GM19023 (cell line): Measurements from ENCODE around the gene NKD1.
"Not testable (repeated sequence)": the region's sequence is repeated elsewhere in the genome, so short reads cannot be mapped to it uniquely, and the experiment has no call there.

ENCODE experiments used
- ATAC-seq: cut with Tn5 transposase; IDR thresholded peaks from one replicate; pipeline ENCODE4 v1.9.1; 2021; ENCODE audit warnings: mild to moderate bottlenecking, moderate library complexity; ENCODE audit not compliant: unreplicated experiment

Gene NKD1

DNA sequence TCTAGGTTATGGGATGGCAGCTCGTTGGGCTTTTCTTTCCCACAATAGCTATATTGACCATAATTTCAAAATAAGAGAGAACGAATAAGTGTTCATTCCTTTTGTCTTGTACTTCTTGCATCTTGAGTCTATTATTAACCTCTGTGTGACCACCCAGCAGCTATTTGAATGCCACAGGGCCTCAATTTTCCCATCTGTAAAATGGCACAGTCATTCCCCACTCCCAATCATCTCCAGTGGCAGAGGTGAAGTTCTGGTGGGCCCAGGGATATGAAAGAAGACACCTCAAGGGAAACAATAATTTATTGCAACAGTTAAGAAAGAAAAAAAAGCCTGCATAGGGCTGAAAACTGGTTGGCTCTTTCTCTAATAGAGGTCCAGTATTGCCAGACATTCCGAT, 28.6 kb upstream of the NKD1 start:
- no peak for ATAC-seq

DNA sequence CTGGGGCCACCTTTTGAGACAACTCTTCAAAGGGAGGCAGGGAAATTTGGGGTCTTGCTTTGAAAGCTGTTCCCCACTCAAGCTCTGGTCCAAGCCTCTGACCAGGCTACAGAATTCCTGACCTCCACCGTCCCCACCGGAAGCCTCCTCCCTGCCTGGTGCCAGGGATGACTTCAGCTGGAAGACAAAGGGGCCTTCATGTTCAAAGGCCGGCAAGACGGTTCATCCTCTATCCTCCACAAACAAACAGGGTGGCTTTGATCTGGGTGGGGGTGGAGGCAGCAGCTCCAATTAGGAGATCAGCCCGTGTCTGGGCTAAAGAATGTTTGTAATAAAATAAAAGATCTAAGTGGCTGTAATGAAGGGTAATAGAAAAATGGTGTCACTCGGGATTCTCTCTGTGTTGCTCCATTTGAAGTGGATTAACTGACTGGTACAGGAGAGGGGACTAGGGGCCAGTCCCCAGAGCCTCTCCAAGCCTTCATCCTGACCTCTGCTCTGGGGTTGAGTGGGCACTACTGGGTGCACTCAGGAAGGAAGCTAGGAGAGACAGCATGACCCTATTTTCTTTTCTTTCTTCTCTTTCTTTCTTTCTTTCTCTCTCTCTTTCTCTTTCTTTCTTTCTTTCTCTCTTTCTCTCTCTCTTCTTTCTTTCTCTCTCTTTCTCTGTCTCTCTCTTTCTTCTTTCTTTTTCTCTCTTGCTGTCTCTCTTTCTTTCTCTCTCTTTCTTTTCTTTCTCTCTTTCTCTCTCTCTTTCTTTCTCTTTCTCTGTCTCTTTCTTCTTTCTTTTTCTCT, 27.5 kb upstream of the NKD1 start:
- ATAC-seq: no peak

DNA sequence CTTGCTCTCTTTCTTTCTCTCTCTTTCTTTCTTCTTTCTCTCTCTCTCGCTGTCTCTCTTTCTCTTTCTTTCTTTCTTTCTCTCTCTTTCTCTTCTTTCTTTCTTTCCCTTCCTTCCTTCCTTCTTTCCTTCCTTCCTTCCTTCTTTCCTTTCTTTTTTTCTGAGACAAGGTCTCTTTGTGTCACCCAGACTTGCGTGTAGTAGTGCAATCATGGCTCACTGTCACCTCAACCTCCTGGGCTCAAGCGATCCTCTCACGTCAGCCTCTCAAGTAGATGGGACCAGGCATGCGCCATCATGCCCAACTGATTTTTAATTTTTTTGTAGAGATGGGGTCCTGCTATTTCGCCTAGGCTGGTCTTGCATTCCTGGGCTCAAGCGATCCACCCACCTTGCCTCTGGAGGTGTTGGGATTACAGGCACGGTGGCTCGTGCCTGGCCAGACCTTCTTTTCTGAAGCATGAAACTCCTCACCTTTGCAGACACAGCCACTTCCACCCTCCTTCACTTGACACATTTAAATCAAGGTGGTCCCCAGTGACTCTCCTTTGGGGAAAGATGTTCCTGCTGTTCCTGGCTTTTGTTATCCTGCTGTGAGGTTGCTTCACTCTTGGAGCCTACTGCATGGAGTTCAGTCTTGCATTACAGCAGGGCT, 26.8 kb upstream of the NKD1 start:
- no peak for ATAC-seq

DNA sequence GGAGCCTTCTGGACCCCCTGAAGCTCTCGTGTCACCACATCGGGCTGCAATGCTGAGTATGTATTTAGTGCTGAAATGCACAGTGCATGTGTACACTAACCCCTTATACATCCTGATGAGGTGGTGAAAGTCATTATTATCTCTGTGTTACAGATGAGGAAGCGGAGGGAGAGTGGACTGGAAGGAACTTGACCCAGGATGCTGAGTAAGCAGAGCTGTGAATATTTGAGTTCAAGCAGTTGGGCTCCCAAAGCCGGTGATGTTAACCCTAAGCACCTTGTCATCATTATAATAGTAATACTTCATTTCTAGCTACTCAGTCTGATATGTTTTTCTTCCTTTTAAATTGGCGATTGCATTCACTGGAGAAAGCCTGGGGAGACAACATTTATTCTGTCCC, 25.9 kb upstream of the NKD1 start:
- no peak for ATAC-seq

DNA sequence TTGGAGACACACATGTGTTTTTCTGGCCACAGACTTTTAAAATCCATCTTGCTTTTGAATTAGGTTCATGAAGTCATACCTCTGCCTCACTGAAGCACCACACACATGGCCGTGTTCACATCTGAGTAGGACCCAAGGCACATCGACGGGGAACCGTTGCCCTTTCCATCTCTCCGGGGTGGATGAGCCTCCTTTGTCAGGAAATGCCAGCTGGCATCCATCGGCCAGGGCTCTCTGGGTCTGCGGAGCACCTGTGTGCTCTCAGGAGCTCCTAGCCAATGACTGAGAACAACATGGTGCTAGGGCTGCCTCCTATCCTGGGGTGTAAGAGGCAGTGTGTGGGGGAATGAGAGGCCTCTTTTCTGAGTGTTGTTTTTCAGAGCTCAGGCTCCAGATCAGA, 24.5 kb upstream of the NKD1 start:
- no peak for ATAC-seq

DNA sequence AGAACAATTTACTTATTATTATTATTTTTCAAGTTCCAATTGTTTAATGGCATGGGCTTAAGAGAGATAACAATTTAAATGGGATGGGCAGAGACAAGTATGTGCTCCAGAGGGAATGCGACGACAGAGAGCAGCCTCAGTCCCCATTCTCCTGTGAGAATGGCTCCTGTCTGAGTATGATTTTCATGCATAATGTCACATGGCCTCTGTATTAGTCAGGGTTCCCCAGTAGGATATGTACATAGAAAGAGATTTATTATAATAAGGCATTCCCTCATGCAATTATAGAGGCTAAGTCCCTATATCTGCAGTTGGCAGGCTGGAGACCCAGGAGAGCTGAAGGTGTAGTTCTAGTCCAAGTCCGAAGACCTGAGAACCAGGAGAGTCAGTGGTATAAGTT, 22.9 kb upstream of the NKD1 start:
- ATAC-seq: no peak

DNA sequence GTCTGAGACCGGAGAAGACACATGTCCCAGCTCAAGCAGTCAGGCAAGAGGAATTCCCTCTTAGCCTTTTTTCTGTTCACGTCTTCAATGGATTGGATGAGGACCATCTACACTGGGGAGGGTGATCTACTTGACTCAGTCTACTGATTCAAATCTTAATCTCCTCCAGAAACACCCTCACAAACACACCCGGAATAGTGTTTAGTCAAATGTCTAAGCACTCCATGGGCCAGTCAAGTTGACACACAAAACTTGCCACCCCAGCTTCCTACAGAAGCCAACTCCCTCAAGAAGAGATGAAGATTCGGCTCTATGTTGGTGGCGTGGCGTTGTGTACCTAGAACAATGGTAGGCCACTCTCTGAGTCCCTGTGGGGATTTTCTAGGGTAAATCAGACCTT, 22.5 kb upstream of the NKD1 start:
- no peak for ATAC-seq

DNA sequence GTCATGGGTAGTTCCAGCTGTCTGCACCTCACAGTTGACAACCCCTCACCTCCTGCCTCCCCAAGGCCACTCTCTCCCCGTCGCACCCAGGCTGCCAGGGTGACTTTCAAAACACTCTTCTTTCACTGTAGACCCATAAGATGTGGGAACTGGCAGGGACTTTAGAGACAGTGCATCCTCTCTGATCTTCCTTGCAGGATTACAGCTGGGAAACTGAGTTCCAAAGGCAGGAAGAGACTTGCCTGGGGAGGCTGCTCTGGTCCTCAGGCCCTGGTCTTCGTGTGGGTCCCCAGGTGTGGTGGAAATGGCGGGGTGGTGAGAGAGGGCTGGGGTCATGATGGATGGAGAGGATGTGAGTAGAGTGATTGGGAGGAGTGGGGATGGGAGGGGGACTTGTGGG, 21.9 kb upstream of the NKD1 start:
- no peak for ATAC-seq

DNA sequence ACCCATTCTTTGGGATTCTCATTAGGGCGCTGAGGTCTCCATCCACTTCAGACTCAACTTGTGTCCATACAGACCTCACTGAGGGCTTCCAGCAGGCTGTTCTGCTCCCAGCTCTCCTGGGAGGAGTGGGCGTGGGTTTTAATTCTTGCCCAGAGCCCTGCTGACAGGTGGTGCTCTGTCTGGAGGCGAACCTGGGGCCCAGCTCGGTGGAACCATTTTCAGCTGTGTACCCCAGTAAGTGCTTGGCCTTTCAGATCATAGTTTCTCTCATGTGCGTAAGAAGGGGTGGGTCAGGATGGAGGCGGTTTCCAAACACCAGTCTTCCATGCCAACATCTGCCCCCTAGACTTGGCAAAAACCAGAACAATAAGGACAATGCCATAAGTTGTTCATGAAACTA, 21.4 kb upstream of the NKD1 start:
- no peak for ATAC-seq

DNA sequence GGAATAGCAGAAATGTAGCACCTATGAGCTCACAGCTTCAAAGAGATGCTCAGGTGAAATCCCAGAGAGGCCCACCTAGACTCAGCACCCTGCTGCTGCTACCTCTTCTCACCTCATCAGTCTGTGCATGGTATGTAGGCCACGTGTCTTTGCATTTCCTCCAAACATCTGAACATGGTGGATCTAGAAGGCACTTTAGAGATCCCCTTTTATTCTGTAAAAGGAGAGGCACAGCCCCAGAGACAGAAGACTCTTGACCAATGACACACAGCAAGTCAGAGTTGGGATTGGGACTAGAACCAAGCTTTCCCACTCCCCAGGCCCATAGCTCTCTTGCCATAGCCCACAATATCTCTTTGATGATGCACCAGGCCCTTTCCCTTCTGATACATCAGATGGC, 19.4 kb upstream of the NKD1 start:
- no peak for ATAC-seq

DNA sequence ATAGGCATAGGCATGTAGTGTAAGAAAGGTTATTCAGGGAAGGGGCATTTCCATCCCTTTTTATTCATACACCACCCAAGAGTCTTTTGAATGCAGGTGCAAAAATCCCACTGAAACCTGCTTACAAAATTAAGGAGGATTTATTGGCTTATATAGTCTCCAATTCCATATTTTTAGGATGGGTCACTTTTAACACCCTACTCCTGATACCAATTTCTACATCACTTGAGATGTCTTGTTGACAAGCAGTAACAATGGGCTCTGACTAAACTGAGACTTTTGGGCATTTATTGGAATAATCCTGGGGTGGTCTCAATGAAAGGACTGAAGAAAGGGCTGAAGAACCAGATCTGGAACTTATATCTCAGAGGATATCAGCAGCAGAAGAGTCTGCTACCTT, 18.9 kb upstream of the NKD1 start:
- ATAC-seq: no peak

DNA sequence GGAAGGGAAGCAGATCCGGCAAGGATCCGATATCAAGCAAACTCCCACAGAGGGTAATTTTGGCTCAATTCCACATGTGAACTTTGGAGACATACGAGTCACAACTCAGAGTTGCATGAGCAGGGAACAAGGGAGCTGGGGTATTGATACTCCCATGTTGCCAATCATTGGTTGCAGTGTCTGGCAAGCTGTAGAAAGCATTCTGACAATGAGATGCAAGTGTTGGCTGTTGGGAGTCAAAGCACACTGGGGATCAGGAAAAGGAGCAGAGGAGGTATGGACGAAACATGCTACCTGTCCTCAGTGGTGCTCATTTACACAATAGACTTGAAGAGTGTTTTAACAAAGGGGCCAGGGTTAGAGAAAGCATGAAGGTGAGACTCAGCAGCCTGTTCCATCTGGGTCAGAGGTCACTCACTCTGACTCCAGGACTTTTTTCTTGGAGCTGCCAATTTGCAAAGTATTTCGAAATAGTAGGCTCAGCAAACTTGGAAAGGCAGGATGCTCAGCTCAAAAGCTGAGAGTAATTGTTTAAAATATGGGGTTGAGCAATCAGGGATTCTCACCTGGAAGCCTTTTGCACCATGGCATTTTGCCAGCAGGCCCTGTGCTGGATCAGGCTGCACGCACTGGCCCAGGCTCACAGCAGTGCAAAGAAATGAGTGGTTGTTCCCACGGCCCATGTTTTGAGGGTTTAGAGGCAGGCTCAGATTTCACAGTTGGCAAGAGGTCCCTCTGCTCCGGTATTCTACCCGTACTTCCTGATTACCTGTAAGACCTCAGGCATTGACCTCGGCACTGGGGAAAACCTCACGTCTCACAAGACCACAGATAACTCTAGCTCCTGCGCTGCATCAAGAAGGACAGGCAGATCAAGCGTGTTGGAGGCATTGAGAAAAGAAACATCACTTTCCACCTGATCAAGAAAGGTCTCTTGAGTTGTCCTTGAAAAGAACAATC, 17.6 kb upstream of the NKD1 start:
- ATAC-seq: no peak

DNA sequence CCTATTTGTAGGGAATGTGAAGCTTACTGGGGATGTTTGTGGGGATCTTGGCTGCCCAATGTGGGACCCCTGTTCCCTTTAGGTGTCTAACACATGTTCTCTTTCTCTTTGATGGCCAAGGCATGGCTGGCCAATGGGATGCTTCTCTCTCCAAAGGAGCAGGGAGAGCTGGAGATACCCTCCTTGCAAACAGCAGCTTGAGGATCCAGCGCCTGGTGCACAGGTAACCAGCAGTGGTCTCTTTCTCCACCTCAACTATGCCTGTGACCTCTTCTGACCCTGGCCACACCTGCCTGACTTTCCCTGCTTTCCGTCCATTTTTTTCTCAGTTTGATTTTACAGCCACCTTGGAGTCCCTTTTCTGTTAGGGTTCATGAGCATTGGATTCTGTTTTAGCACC, 16.8 kb upstream of the NKD1 start:
- no peak for ATAC-seq

DNA sequence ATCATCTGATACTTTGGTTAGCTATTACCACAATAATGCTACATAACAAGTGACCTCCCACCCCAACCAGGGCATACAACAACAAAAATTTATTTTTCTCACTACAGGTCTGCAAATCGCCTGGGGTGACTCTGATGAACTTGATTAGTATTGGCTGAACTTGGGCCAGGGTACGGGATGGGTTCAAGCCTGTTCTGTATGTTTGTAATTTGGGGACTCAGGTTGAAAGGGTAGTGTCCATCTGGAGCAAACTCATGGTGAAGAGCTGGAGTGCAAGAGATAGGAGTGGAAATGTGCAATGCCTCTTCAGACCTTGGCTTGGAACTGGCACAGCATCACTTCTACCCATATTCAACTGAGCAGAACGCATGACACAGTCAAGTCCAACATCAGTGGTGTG, 16.3 kb upstream of the NKD1 start:
- ATAC-seq: no peak

DNA sequence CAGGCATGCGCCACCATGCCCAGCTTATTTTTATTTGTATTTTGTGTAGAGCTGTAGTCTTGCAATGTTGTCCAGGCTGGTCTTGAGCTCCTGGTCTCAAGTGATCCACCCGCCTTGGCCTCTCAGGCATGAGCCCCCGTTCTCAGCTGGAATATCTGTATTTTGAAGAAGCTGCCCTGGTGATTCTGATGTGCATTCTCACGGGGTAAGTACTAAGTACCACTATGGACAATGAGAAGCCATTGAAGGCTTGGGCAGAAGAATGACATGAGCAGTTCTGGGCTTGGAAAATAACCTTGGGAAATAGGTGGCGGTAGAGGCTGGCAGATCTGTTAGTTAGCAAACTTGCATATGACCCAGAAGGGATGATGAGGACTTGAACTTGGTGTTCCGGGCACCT, 15.6 kb upstream of the NKD1 start:
- ATAC-seq: no peak

DNA sequence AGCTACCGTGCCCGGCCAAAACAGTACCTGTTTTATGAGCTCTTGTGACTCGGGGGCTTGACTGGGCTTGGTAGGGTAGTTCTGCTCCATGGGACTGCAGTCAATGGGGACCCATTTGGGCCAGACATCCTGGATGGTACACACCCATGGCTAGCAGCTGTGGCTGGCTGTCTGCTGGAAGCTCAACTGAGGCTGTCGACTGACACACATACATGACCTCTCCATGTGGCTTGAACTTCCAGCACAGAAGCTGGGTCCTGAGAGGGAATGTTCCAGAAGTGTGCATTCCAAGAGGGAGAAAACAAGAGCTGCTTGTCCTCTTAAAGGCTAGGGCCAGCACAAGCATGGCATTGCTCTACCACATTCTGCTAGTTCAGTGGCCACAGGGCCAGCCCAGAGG, 14.9 kb upstream of the NKD1 start:
- ATAC-seq: no peak

DNA sequence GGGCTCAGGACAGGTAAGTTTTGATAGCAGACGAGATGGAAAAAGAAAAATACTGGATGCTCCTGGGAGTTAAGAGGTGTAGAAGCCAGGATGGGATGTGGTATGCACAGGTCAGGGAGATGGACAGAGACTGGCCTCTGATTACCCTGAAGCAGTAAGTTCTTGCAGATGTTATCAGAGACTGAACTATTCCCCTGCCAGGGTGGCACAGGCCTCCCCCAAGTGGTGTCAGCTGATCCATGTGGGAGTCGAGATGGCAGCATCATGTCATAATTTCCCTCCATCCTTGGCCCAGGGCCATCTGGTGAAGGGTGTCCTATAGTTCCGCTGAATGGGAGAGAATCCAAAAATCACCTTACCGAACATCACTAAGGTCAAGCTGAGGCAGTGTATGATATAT, 14.1 kb upstream of the NKD1 start:
- ATAC-seq: no peak

DNA sequence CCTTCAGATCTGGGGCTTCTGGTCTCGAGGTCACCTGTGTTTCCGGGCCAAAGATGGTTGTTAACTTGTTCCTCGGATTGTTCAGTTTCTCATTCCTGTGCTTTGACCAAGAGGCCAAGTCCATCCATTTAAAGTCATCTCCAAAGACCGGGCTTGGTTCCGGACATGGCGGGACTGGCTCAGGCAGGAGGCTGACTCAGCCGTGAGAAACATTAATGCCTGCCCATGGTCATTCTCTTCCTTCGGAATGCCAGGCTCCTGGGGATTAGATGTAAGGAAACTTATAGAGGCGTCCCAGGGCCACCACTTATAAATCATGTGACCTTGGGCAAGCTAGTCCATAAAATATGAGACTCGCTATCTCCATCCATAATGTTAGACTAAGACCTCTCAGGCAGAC, 13.6 kb upstream of the NKD1 start:
- ATAC-seq: no peak

DNA sequence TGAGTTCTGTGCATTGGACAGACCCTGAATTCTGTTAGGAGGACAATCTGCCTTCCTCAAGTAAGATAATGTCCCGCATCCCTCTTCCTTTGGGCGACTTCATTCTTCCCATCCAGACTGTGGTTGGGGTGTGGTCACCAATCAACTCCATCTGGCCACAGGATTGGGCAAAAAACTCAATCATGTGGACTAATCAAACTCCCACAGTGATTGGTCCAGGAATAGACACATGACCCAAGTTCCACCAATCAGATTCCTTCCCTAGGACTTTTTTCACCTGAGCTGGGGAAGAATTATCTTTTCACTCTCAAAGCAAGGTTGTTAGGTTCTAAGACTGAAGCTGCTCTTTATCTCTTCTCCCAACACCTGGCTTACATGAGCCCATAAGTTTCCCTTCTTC, 13.2 kb upstream of the NKD1 start:
- ATAC-seq: no peak

DNA sequence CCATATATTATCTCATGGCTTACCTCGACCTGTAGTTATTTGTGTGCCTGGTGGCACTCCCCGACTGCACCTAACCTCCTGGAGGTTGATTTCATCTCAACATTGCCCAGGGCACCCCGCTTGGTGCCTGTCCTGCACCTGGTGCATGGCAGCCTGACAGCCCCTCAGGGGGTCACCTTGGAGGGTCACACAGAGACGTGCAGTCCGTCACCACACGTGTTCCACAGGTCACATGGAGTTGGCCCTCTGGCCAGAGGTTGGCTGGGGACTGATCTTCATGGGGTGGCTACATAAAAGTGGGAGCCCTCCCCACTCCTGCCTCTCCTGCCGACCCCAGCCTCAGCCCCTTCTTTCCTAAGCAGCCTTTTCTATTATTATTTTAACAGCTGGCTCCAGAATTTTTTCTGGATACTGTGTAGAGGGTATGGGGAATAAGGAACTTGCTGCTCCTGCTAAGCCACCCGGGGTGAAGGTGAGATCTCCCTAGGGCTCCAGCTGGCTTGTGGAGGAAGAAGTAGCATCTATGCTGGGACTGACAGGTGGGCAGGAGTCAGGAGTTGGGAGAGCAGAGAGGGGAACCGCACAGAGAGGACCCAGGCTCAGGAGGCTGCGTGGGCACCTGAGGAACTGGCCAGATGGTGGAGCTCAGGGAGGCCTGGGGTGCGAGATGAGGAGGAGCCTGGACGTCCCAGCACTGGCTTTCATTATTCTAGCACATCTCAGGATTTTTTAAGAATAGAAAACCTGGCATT, 12.5 kb upstream of the NKD1 start:
- no peak for ATAC-seq

DNA sequence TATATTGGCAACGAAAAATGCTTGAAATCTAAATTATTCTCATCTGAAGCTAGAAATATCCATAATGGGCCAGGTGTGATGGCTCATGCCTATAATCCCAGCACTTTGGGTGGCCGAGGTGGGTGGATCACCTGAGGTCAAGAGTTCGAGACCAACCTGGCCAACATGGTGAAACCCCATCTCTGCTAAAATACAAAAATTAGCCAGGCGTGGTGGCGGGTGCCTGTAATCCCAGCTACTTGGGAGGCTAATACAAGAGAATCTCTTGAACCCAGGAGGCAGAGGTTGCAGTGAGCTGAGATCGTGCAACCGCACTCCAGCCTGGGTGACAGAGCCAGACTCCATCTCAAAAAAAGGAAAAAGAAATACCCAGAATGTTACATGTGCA, 11.9 kb upstream of the NKD1 start:
- not testable (repeated sequence) for ATAC-seq
